HepG2 (cell line): ENCODE data around the gene DAAM1. TPM values are rescaled to one million over a fixed set of nuclear protein-coding genes. Genes with fewer than 3 reads are reported as not detected.

Source experiments
- ARID4A ChIP-seq: sonication (generic); formaldehyde crosslinking; IDR thresholded peaks from 2 replicates; pipeline ENCODE4 v1.5.0; 2020; ENCODE audit warnings: mild to moderate bottlenecking, missing genetic modification reagents, borderline replicate concordance
- ATAD3A ChIP-seq: sonication (generic); formaldehyde crosslinking; IDR thresholded peaks from 2 replicates; pipeline ENCODE4 v1.4.0; 2020; ENCODE audit warnings: missing genetic modification reagents
- BRCA1 ChIP-seq: sonication (generic); formaldehyde crosslinking; IDR thresholded peaks from 2 replicates; pipeline ENCODE4 v1.4.0; 2020; ENCODE audit warnings: missing genetic modification reagents
- GFI1 ChIP-seq: sonication (generic); formaldehyde crosslinking; IDR thresholded peaks from 2 replicates; pipeline ENCODE4 v1.5.0; 2020; ENCODE audit warnings: missing genetic modification reagents, mild to moderate bottlenecking, borderline replicate concordance
- GZF1 ChIP-seq: sonication (generic); formaldehyde crosslinking; IDR thresholded peaks from 2 replicates; pipeline ENCODE4 v1.5.1; 2020; ENCODE audit warnings: mild to moderate bottlenecking, missing genetic modification reagents
- HNRNPH1 ChIP-seq: fragments of 200-400 bp; formaldehyde crosslinking; optimal IDR thresholded peaks from 2 replicates; pipeline ENCODE3; 2017; ENCODE audit warnings: mild to moderate bottlenecking, low read depth, low read length
- KDM6A ChIP-seq: IDR thresholded peaks from 2 replicates; pipeline ENCODE4 v1.6.1; 2016; ENCODE audit warnings: low read depth
- NONO ChIP-seq, 2 experiments: fragments of 450-650 bp in 1 of 2; sonication (generic) in 1 of 2; formaldehyde crosslinking in 1 of 2; IDR thresholded peaks in 1 of 2; conservative IDR thresholded peaks in 1 of 2; 2 replicates each; pipeline versions ENCODE4 v1.6.1 to v1.8.0; 2017 to 2022; ENCODE audit warnings: mild to moderate bottlenecking in 1 of 2, missing genetic modification reagents in 1 of 2, moderate library complexity in 1 of 2
- NR0B2 ChIP-seq: sonication (generic); formaldehyde crosslinking; IDR thresholded peaks from 2 replicates; pipeline ENCODE4 v1.4.0; 2020; ENCODE audit warnings: mild to moderate bottlenecking, missing genetic modification reagents
- NR2F6 ChIP-seq, 2 experiments: IDR thresholded peaks; 2 replicates each; pipeline ENCODE4 v1.6.1; 2016; ENCODE audit warnings: antibody characterized with exemption in 1 of 2, mild to moderate bottlenecking in 1 of 2
- PHF5A ChIP-seq: IDR thresholded peaks from one replicate; pipeline ENCODE4 v1.6.1; 2018; ENCODE audit warnings: low read depth, missing genetic modification reagents; ENCODE audit not compliant: unreplicated experiment
- PHF8 ChIP-seq: sonication (generic); formaldehyde crosslinking; IDR thresholded peaks from 2 replicates; pipeline ENCODE4 v1.5.0; 2020; ENCODE audit warnings: missing genetic modification reagents
- TBP ChIP-seq: sonication (generic); formaldehyde crosslinking; IDR thresholded peaks from 2 replicates; pipeline ENCODE4 v1.5.0; 2020; ENCODE audit warnings: missing genetic modification reagents
- ZBTB3 ChIP-seq: sonication (generic); formaldehyde crosslinking; IDR thresholded peaks from 2 replicates; pipeline ENCODE4 v1.4.0; 2020; ENCODE audit warnings: low read depth, mild to moderate bottlenecking, moderate library complexity, missing genetic modification reagents, borderline replicate concordance
- ZFP36 ChIP-seq: fragments of 150-350 bp; IDR thresholded peaks from 2 replicates; pipeline ENCODE4 v1.6.1; 2018; ENCODE audit warnings: borderline replicate concordance, low read length, low read depth; ENCODE audit not compliant: partially characterized antibody
- ZNF224 ChIP-seq: sonication (generic); formaldehyde crosslinking; IDR thresholded peaks from 2 replicates; pipeline ENCODE4 v1.5.0; 2020; ENCODE audit warnings: mild to moderate bottlenecking, missing genetic modification reagents
- ZNF512 ChIP-seq: sonication (generic); formaldehyde crosslinking; IDR thresholded peaks from 2 replicates; pipeline ENCODE4 v1.4.0; 2020; ENCODE audit warnings: mild to moderate bottlenecking, missing genetic modification reagents
- ZNF557 ChIP-seq: sonication (generic); formaldehyde crosslinking; IDR thresholded peaks from 2 replicates; pipeline ENCODE4 v1.4.0; 2020; ENCODE audit warnings: missing genetic modification reagents
- ZNF773 ChIP-seq: sonication (generic); formaldehyde crosslinking; IDR thresholded peaks from 2 replicates; pipeline ENCODE4 v1.4.0; 2020; ENCODE audit warnings: missing genetic modification reagents, borderline replicate concordance
- ZNF879 ChIP-seq: sonication (generic); formaldehyde crosslinking; IDR thresholded peaks from 2 replicates; pipeline ENCODE4 v1.8.1; 2023; ENCODE audit warnings: missing genetic modification reagents
- polyA plus RNA-seq, 8 experiments: library from polyadenylated mRNA; depleted of rRNA in 3 of 8; stranded (reverse) in 7 of 8; unstranded in 1 of 8; fragments of >200 nt; fragmentation: Illumina TruSeq in 4 of 8; extraction: Trizol in 4 of 8; gene quantifications; 2 replicates each; pipeline versions ENCODE4 v1.2.1 to v1.2.3, GENCODE V29; 2011 to 2016; ENCODE audit warnings: low read depth in 4 of 8, missing spikeins in 1 of 8, mixed read lengths in 1 of 8; ENCODE audit not compliant: insufficient read depth in 1 of 8
- total RNA-seq, 5 experiments: library from RNA; depleted of rRNA; stranded (reverse); fragments of >200 nt; fragmentation: Illumina TruSeq; extraction: Trizol; gene quantifications; 2 replicates each; pipeline ENCODE4 v1.2.3, GENCODE V29; 2016; ENCODE audit warnings: low read depth in 1 of 5
- TF ChIP-seq, protein P1 (sequence below): sonication (generic); formaldehyde crosslinking; IDR thresholded peaks from 2 replicates; pipeline ENCODE4 v1.8.0; 2022; ENCODE audit warnings: missing genetic modification reagents, mild to moderate bottlenecking, inconsistent platforms, borderline replicate concordance
- TF ChIP-seq, protein P2 (sequence below): sonication (generic); formaldehyde crosslinking; IDR thresholded peaks from 2 replicates; pipeline ENCODE4 v1.4.0; 2020; ENCODE audit warnings: missing genetic modification reagents

DAAM1 gene
- total and polyA plus RNA-seq, 2 of the 13 experiments (the other 11 are each of a cell fraction or from before 2014, with no cell fraction given), result 10.9 to 24.5 TPM

DNA sequence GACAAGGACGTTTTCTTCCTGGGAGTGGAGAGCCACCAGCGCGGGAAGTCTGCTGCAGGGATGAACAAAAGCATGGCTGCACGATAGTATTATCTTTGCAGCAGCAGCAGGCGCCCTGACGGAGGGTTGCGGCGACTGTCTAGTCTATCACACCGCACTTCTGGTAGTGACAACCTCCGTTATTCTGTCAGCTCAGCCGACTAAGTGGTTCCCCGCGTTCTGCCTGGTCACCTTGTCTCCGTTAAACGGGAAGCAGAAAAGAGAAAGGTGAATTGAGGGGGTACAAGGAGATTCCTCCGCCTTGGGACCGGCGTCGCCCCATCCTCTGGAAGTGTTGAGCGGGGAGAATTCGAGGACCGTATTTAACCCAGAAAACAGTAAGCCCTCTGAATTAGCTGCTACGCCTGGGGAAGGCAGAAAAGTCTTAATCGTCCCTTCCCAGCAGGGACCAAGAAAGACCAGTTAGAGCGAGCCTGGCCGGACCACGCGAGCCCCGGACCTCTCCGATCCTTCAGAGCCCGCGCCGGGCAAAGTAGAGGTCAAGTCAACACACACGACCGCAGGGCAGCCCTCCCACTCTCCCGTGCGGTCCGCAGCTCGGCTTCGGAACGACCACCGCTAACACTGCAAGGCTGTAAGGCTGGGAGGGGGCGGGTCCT is 536 bp upstream of the DAAM1 start (continued):
- no peak for TF ChIP-seq ZNF557 (CRISPR knock-in tag)
- TF ChIP-seq HNRNPH1, result no peak
- TF ChIP-seq BRCA1 (CRISPR knock-in tag), result no peak
- no peak for TF ChIP-seq ZNF512 (CRISPR knock-in tag)
- TF ChIP-seq, protein P1, sequence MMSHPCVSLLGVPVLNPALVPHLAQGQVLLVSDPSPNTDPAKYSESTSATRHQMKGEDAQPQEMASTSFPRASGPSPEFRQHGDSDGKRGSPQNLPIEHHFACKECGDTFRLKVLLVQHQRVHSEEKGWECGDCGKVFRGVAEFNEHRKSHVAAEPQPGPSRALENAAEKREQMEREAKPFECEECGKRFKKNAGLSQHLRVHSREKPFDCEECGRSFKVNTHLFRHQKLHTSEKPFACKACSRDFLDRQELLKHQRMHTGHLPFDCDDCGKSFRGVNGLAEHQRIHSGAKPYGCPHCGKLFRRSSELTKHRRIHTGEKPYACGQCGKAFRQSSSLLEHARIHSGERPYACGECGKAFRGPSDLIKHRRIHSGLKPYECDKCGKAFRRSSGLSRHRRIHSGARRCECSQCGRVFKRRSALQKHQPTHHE, result no peak
- TF ChIP-seq PHF5A (CRISPR knock-in tag), result no peak
- no peak for TF ChIP-seq ZNF879 (CRISPR knock-in tag)
- 0 out of 2 replicates have a peak, but pooled peaks have one; percentile 39 for TF ChIP-seq NR0B2 (CRISPR knock-in tag)
- TF ChIP-seq ARID4A (CRISPR knock-in tag), result 0 out of 2 replicates have a peak, but pooled peaks have one; percentile 6
- TF ChIP-seq ZFP36, result no peak
- TF ChIP-seq ZBTB3 (CRISPR knock-in tag), result no peak
- TF ChIP-seq GZF1 (CRISPR knock-in tag), result peak; percentile 90; the same call in 1 of the 2 replicates
- TF ChIP-seq NONO (IDR thresholded peaks at IDR 0.05), result no peak
- TF ChIP-seq NONO (CRISPR knock-in tag; conservative IDR thresholded peaks at IDR 0.05), result no peak
- TF ChIP-seq ATAD3A (CRISPR knock-in tag), result no peak
- peak; percentile 59 for TF ChIP-seq PHF8
- TF ChIP-seq ZNF224 (CRISPR knock-in tag), result no peak
- TF ChIP-seq, protein P2, sequence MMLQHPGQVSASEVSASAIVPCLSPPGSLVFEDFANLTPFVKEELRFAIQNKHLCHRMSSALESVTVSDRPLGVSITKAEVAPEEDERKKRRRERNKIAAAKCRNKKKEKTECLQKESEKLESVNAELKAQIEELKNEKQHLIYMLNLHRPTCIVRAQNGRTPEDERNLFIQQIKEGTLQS, result no peak
- no peak for TF ChIP-seq KDM6A (CRISPR knock-in tag)
- peak; percentile 54 for TF ChIP-seq NR2F6 (IDR thresholded peaks at IDR 0.05)
- no peak; the same call in 1 of the 2 replicates for TF ChIP-seq NR2F6 (CRISPR knock-in tag; IDR thresholded peaks at IDR 0.05)
- TF ChIP-seq GFI1, result no peak
- TF ChIP-seq TBP (CRISPR knock-in tag), result no peak
- TF ChIP-seq ZNF773 (CRISPR knock-in tag), result no peak
